ENCODE data around the gene SUSD4.
"Not testable (repeated sequence)": the region's sequence is repeated elsewhere in the genome, so short reads cannot be mapped to it uniquely, and the experiment has no call there.

The SUSD4 gene

GRCh38 chr1:223297800-223298199 is 66.2 kb downstream of the SUSD4 start:
- no peak overlapping the region for H2AFZ ChIP-seq (ENCODE audit: low read length, unreplicated experiment)
- H3K27me3 ChIP-seq (ENCODE audit: insufficient read depth, low read length): peaks cover 18% of the 10 kb centered on the region; the same call in 1 of the 2 replicates
- no peaks in the 10 kb centered on the region for H3K79me2 ChIP-seq (ENCODE audit: control insufficient read depth, insufficient read depth, low read length, unreplicated experiment)
- no peak overlapping the region for H3K27ac ChIP-seq (ENCODE audit: low read depth, low read length)
- H3K4me1 ChIP-seq (ENCODE audit: control insufficient read depth, insufficient read depth, low read length, unreplicated experiment): no peaks in the 10 kb centered on the region
- no peaks in the 10 kb centered on the region for H3K36me3 ChIP-seq (ENCODE audit: insufficient read depth, low read length)
- no peak overlapping the region for H3K4me3 ChIP-seq (ENCODE audit: low read depth, low read length)

GRCh38 chr1:223291796-223292195 is 72.2 kb downstream of the SUSD4 start:
- no peak overlapping the region for H2AFZ ChIP-seq (ENCODE audit: low read length, unreplicated experiment)
- no peaks in the 10 kb centered on the region for H3K79me2 ChIP-seq (ENCODE audit: control insufficient read depth, insufficient read depth, low read length, unreplicated experiment)
- no peak overlapping the region for H3K27ac ChIP-seq (ENCODE audit: low read depth, low read length)
- no peaks in the 10 kb centered on the region for H3K36me3 ChIP-seq (ENCODE audit: insufficient read depth, low read length)
- no peak overlapping the region for H3K4me3 ChIP-seq (ENCODE audit: low read depth, low read length)
- no peaks in the 10 kb centered on the region for H3K4me1 ChIP-seq (ENCODE audit: control insufficient read depth, insufficient read depth, low read length, unreplicated experiment)
- peaks cover 56% of the 10 kb centered on the region for H3K27me3 ChIP-seq (ENCODE audit: insufficient read depth, low read length)

GRCh38 chr1:223290397-223290796 is 73.6 kb downstream of the SUSD4 start:
- H2AFZ ChIP-seq (ENCODE audit: low read length, unreplicated experiment): no peak overlapping the region
- no peak overlapping the region for H3K27ac ChIP-seq (ENCODE audit: low read depth, low read length)
- H3K36me3 ChIP-seq (ENCODE audit: insufficient read depth, low read length): no peaks in the 10 kb centered on the region
- no peak overlapping the region for H3K4me3 ChIP-seq (ENCODE audit: low read depth, low read length)
- no peaks in the 10 kb centered on the region for H3K4me1 ChIP-seq (ENCODE audit: control insufficient read depth, insufficient read depth, low read length, unreplicated experiment)
- H3K79me2 ChIP-seq (ENCODE audit: control insufficient read depth, insufficient read depth, low read length, unreplicated experiment): no peaks in the 10 kb centered on the region
- H3K27me3 ChIP-seq (ENCODE audit: insufficient read depth, low read length): peaks cover 51% of the 10 kb centered on the region

GRCh38 chr1:223289621-223290020 is 74.4 kb downstream of the SUSD4 start:
- no peak overlapping the region for H2AFZ ChIP-seq (ENCODE audit: low read length, unreplicated experiment)
- no peaks in the 10 kb centered on the region for H3K4me1 ChIP-seq (ENCODE audit: control insufficient read depth, insufficient read depth, low read length, unreplicated experiment)
- H3K79me2 ChIP-seq (ENCODE audit: control insufficient read depth, insufficient read depth, low read length, unreplicated experiment): no peaks in the 10 kb centered on the region
- no peak overlapping the region for H3K27ac ChIP-seq (ENCODE audit: low read depth, low read length)
- peaks cover 47% of the 10 kb centered on the region for H3K27me3 ChIP-seq (ENCODE audit: insufficient read depth, low read length)
- no peaks in the 10 kb centered on the region for H3K36me3 ChIP-seq (ENCODE audit: insufficient read depth, low read length)
- H3K4me3 ChIP-seq (ENCODE audit: low read depth, low read length): no peak overlapping the region

- Histone ChIP-seq H2AFZ (ENCODE audit: low read length, unreplicated experiment) (no peak overlapping the region), H3K4me1 (ENCODE audit: control insufficient read depth, insufficient read depth, low read length, unreplicated experiment) (no peaks in the 10 kb centered on the region), H3K79me2 (ENCODE audit: control insufficient read depth, insufficient read depth, low read length, unreplicated experiment) (no peaks in the 10 kb centered on the region), H3K27me3 (ENCODE audit: insufficient read depth, low read length) (peaks cover 44% of the 10 kb centered on the region), H3K36me3 (ENCODE audit: insufficient read depth, low read length) (no peaks in the 10 kb centered on the region), H3K4me3 (ENCODE audit: low read depth, low read length) (no peak overlapping the region), H3K27ac (ENCODE audit: low read depth, low read length) (no peak overlapping the region)
Observed at GRCh38 chr1:223288826-223289225, 75.2 kb downstream of the SUSD4 start.

GRCh38 chr1:223285452-223285851 is 78.5 kb downstream of the SUSD4 start:
- Histone ChIP-seq H3K27me3 (ENCODE audit: insufficient read depth, low read length) (peaks cover 23% of the 10 kb centered on the region; the same call in 1 of the 2 replicates), H3K4me3 (ENCODE audit: low read depth, low read length) (no peak overlapping the region), H2AFZ (ENCODE audit: low read length, unreplicated experiment) (no peak overlapping the region), H3K27ac (ENCODE audit: low read depth, low read length) (no peak overlapping the region), H3K4me1 (ENCODE audit: control insufficient read depth, insufficient read depth, low read length, unreplicated experiment) (no peaks in the 10 kb centered on the region), H3K36me3 (ENCODE audit: insufficient read depth, low read length) (no peaks in the 10 kb centered on the region), H3K79me2 (ENCODE audit: control insufficient read depth, insufficient read depth, low read length, unreplicated experiment) (no peaks in the 10 kb centered on the region)

- H3K4me1 ChIP-seq (ENCODE audit: control insufficient read depth, insufficient read depth, low read length, unreplicated experiment); H2AFZ ChIP-seq (ENCODE audit: low read length, unreplicated experiment); H3K27me3 ChIP-seq (ENCODE audit: insufficient read depth, low read length); H3K79me2 ChIP-seq (ENCODE audit: control insufficient read depth, insufficient read depth, low read length, unreplicated experiment); H3K36me3 ChIP-seq (ENCODE audit: insufficient read depth, low read length); H3K27ac ChIP-seq (ENCODE audit: low read depth, low read length); H3K4me3 ChIP-seq (ENCODE audit: low read depth, low read length): not testable (repeated sequence)
Observed at GRCh38 chr1:223283697-223284096, 80.3 kb downstream of the SUSD4 start.

- not testable (repeated sequence) for H3K36me3 ChIP-seq (ENCODE audit: insufficient read depth, low read length); H3K4me3 ChIP-seq (ENCODE audit: low read depth, low read length); H2AFZ ChIP-seq (ENCODE audit: low read length, unreplicated experiment); H3K4me1 ChIP-seq (ENCODE audit: control insufficient read depth, insufficient read depth, low read length, unreplicated experiment); H3K27ac ChIP-seq (ENCODE audit: low read depth, low read length); H3K79me2 ChIP-seq (ENCODE audit: control insufficient read depth, insufficient read depth, low read length, unreplicated experiment)
- peaks cover 14% of the 10 kb centered on the region; the same call in 1 of the 2 replicates for H3K27me3 ChIP-seq (ENCODE audit: insufficient read depth, low read length)
Observed at GRCh38 chr1:223278311-223278710, 85.7 kb downstream of the SUSD4 start.

- Histone ChIP-seq H3K4me1 (ENCODE audit: control insufficient read depth, insufficient read depth, low read length, unreplicated experiment) (no peaks in the 10 kb centered on the region), H3K36me3 (ENCODE audit: insufficient read depth, low read length) (no peaks in the 10 kb centered on the region), H3K4me3 (ENCODE audit: low read depth, low read length) (no peak overlapping the region), H3K79me2 (ENCODE audit: control insufficient read depth, insufficient read depth, low read length, unreplicated experiment) (no peaks in the 10 kb centered on the region), H2AFZ (ENCODE audit: low read length, unreplicated experiment) (no peak overlapping the region), H3K27ac (ENCODE audit: low read depth, low read length) (no peak overlapping the region), H3K27me3 (ENCODE audit: insufficient read depth, low read length) (peaks cover 30% of the 10 kb centered on the region; the same call in 1 of the 2 replicates)
Observed at GRCh38 chr1:223276029-223276428, 87.9 kb downstream of the SUSD4 start.

- no peak overlapping the region for H3K27ac ChIP-seq (ENCODE audit: low read depth, low read length)
- H3K79me2 ChIP-seq (ENCODE audit: control insufficient read depth, insufficient read depth, low read length, unreplicated experiment): no peaks in the 10 kb centered on the region
- H3K36me3 ChIP-seq (ENCODE audit: insufficient read depth, low read length): no peaks in the 10 kb centered on the region
- H3K4me3 ChIP-seq (ENCODE audit: low read depth, low read length): no peak overlapping the region
- H3K27me3 ChIP-seq (ENCODE audit: insufficient read depth, low read length): peaks cover 52% of the 10 kb centered on the region
- no peaks in the 10 kb centered on the region for H3K4me1 ChIP-seq (ENCODE audit: control insufficient read depth, insufficient read depth, low read length, unreplicated experiment)
- no peak overlapping the region for H2AFZ ChIP-seq (ENCODE audit: low read length, unreplicated experiment)
Observed at GRCh38 chr1:223273511-223273910, 90.5 kb downstream of the SUSD4 start.

- H3K36me3 ChIP-seq (ENCODE audit: insufficient read depth, low read length): no peaks in the 10 kb centered on the region
- H3K27ac ChIP-seq (ENCODE audit: low read depth, low read length): no peak overlapping the region
- no peak overlapping the region for H2AFZ ChIP-seq (ENCODE audit: low read length, unreplicated experiment)
- H3K4me1 ChIP-seq (ENCODE audit: control insufficient read depth, insufficient read depth, low read length, unreplicated experiment): no peaks in the 10 kb centered on the region
- H3K79me2 ChIP-seq (ENCODE audit: control insufficient read depth, insufficient read depth, low read length, unreplicated experiment): no peaks in the 10 kb centered on the region
- no peak overlapping the region for H3K4me3 ChIP-seq (ENCODE audit: low read depth, low read length)
- peaks cover 55% of the 10 kb centered on the region for H3K27me3 ChIP-seq (ENCODE audit: insufficient read depth, low read length)
Observed at GRCh38 chr1:223271085-223271781, 92.7 kb downstream of the SUSD4 start.

Data from ACC112 (cell line).